T-helper 22 cell (primary cell): ENCODE measurements around the gene ZNF311.

Experiments used
- DNase-seq: peaks from one replicate; pipeline ENCODE4 v3.0.0-alpha.2; 2020; ENCODE audit warnings: low read depth

The ZNF311 gene

DNA sequence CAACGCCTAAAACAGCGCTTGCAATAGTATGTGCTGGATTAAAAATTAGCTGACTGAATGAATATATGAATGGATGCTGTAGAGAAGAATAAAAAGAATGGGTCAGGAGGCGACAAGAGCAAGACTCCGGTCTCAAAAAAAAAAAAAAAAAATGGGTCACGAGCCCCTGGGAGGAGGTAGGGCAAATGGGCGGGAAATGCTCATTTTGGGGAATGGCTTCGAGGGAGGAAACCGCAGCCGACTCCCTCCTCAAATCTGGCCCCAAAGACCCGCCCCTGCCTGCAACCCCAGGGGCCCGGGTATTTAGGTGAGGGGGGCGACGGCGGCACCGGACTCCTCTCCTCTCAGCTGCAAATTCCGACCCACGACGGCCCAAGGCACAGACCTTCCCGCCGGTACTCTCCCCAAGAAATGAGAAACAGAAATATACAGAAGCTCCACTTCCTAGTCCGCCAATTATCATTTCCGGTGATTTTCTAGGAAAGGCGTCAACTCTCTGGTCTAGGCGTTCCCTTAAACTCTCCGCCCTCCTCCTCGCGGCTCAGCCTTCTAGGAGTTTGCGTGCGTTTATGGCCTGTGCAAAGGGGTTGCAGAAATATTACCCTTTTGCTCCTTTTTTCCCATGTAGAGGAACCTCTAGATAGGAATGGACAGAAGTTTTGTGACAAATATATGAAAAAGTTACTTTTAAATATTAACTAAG lies at the start of gene ZNF311:
TSS of gene ZNF311 (minus strand) at position 133 of the 703 bp plus-strand sequence. CDS start 1,361 bp downstream, outside the sequence.
- no peak for DNase-seq

DNA sequence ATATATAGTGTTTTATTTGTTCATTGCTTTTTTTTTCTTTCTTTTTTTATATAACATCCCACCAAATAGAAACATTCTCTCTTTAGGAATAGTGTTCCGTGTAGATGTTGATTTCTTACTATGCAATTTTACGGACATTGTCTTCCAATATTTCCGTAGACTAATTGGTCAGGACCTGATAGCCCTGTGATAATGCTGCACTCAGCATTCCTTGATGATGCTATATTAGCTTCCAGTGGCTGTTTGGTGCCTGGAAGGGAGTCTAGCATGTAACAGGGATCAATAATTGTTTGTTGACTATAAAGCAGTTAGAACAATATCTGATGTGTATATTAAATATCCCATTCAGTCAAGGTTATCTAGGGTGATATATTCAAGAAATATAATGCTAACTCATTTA lies 46.6 kb upstream of the ZNF311 start:
- DNase-seq = no peak

DNA sequence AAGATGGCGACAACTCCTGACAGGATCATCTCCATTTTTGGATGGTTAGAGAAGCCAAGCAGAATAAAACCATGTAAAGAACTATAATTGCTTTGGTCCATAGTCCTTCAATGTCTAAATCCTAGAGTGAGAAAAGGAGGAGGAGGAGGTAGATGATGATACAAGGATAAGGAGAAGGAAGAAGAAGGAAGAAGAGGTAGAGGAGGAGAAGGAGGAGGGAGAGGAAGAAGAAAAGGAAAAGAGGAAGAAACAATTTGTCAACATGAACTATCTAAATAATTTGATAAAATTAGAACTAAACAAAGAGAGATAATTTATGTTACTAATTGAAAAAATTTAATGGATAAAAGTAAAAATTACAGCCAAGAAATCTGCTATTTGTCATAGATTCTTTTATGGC lies 40.0 kb upstream of the ZNF311 start, which contains the start of gene OR2W1:
TSS of gene OR2W1 (minus strand) at position 101 of the 400 bp plus-strand sequence. CDS start at position 101, 0 bp downstream.
- DNase-seq = no peak

DNA sequence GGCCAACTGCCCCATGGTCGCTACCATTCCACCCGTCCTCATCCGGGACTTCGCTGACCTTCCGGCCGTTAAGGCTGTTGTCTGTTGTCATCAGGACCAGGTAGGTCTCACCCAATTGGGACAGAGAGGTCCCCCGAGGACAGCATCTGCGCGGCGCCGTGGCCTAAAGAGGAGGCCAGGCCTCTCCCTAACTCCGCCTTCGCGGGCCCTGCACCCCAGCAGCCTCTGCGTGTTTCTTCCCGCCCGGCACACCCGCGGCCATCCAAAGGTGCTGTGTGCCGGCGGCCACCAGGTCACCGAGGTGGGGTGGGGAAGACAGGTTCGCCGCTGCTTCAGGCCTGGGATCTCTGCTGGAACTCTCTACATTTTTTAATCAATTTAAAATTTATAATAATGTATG lies 30.8 kb upstream of the ZNF311 start:
- no peak for DNase-seq

DNA sequence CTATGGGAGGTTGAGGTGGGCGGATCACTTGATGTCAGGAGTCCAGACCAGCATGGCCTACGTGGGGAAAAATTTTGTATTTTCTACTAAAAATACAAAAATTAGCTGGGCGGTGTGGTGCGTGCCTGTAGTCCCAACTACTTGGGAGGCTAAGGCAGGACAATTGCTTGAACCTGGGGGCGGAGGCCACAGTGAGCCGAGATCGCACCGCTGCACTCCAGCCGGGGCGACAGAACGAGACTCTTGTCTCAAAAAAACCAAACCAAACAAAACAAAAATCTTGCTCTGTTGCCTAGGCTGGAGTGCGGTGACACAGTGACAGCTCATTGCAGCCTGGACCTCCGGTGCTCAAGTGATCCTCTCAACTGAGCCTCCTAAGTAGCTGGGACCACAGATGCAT lies 23.7 kb upstream of the ZNF311 start:
- DNase-seq = no peak

DNA sequence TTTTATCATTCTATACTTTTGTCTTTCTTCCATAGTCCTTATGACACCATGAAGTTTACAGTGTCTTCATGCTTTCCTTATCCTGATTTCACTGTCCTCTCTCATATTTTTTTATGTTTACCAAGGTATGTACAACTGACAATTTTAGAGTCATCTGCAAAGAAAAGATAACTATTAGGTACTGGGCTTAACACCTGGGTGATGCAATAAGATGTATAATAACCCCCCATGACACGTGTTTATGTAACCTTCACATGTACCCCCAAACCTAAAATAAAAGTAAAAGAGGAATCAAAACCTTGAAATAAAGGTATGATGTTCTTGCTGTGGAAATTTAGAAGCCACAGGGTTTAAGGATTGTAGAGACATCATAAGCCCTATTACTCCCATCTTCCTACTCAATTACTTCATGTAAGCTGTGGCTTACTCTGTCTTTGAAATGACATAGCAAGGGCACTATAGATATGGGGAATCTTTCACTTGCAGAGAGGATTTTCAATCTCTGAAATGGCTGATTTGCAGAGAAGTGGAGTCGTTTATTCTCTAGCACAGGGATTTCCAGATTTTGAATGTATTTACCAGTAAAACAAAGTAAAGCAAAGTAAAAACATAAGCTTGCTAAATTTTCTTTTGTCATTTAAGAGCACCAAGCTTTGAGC lies 20.9 kb upstream of the ZNF311 start:
- DNase-seq = no peak

DNA sequence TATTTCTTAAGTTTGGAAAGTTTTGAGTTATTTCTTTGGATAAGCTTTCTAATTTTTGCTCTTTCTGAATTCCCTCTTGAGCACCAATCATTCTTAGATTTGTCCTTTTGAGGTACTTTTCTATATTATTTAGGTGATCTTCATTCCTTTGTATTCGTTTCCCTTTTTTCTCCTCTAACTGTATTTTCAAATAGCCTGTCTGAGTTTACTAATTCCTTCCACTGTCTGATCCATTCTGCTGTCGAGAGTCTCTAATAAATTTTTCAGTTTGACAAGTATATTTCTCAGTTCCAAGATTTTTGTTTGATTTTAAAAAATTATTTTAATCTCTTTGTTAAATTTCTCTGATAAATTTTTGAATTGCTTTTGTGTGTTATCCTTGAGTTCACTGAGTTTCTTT lies 16.3 kb upstream of the ZNF311 start:
- DNase-seq = no peak

DNA sequence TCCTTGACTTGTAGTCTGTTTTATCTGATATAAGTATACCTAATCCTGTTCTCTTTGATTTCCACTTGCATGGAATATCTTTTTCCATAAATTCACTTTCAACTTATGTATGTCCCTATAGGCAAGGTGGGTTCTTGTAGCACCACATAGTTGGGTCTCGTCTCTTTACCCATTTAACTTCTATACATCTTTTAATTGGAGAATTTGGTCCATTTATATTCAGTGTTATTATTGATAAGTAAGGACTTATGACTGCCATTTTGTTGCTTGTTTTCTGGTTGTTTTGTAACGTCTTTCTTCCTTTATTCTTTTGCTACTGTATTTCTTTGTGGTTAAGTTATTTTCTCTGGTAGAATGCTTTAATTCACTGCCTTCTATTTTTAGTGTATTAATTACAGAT lies 14.5 kb upstream of the ZNF311 start:
- DNase-seq = no peak

DNA sequence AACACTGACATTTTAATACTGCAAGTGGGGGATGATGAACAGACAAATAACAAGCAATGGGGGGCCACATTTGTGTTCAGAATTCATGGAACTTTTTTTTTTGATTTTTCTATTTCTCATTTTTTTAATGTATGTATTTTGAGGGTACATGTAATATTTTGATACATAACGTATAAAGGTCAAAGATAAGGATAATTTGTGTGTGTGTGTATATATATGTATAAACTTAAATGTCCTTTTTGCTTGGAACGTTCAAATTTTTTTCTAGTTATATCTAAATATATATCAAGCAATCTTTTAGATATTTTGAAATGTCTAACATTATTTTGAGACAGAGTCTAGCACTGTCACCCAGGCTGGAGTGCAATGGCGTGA lies 12.3 kb upstream of the ZNF311 start:
- DNase-seq = no peak

DNA sequence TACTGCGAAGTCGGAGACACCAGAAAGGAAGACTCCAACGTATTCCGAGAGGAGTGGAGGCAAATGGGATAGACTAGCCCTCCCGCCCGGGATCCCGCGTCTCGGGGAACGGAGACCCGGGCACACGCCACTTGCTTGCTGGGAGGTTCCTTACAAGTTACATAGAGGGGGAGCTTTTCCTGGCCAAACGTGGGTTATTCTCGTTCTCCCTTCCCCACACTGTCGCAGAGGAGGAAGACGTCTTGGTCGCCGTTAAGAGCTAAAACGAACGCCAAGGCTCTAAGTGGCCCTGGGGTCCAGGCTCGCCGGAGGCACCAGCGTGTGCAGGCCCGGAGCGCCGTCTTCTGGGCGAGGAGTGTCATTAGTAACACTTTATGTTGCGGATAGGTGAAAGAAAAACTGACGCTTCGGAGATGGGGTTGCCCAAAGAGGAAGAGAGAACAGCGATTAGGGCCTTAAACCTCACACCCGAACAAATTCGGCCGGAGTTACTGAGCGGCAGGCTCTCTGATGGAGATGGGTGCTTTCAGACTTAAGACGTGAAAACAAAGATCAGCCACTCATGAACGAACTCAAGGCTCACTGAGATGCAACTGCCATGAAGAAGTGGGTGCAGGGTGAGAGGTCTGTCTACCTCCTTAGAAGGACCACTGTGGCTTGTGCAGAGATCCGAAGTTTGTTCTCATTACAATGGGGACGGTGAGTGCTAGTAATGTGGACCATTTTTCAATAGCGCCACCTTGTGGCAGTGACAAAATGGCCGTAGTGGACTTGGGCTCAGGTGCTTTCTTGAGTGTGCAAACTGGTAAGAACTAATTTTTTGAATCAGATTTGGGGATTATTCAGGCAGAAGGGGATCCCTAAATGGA lies 11.7 kb upstream of the ZNF311 start:
- DNase-seq = peak; percentile 49

DNA sequence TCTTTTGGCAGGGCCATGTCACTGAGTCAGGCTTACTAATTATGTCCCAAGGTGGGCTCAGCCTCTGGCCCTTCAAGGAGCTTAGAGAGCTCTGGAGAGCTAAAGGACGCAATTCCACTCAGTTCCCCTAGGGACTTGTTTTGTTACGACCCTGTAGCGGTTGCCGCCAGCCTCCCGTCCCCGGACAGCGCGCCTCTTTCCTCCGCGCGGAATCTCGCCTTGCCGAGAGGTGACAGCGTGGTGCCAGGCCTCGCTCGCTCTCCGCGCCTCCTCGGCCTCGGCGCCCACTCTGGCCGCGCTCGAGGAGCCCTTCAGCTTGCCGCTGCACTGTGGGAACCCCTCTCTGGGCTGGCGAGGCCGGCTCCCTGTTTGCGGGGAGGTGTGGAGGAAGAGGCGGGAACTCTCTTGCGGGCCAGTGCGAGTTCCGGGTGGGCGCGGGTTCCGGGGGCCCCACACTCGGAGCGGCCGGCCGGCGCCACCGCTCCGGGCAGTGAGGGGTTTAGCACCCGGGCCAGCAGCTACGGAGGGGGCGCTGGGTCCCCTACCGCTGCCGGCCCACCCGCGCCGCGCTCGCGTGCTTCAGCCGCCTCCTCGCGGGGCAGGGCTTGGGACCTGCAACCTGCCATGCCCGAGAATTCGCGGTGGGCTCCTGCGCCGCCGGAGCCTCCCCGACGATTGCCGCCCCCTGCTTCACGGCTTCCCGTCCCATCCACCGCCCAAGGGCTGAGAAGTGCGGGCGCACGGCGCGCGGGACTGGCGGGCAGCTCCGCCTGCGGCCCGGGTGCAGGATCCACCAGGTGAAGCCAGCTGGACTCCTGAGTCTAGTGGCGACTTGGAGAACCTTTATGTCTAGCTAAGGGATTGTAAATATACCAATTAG lies 9.9 kb upstream of the ZNF311 start:
- DNase-seq = no peak

DNA sequence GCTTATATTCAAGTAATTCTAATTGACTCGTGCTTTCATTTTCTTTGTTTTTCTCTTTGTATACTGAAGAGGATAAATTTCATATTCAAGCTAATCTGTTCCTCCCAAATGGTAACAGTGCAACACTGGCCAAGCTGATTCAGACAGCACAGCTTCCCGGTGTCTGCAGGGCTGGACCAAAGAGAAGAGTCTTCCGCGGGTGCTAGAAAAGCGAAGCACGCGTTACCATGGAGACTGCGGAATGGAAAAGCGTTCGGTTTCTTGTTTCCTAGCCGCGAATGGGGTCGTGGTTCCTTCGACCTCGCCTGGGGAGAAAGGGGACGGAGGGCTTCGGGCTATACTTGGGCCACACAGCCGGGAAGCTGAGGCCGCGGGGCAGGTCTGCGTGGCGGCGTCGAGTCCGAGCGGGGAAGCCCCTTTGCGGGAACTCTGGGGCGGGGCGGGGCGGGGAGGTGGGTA lies 6.2 kb upstream of the ZNF311 start:
- DNase-seq = no peak

DNA sequence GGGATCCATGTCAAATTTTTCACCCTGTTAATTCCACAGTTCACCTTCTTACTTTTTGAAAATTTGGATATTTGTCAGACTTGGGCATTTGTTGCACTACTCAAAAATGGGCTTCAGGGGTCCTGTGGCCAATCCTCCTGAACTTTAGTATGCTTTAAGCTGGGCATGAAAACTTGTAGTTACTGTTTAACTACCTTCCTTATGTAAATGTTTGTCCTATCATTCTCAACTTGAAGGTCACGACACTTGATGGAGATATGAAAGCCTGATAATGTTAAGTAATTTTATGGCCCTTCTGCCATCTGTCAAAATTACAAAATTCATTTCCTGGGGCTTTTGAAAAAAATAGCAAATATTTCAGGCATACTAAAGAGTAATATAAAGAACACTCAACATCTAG lies 4.2 kb upstream of the ZNF311 start:
- DNase-seq = no peak

DNA sequence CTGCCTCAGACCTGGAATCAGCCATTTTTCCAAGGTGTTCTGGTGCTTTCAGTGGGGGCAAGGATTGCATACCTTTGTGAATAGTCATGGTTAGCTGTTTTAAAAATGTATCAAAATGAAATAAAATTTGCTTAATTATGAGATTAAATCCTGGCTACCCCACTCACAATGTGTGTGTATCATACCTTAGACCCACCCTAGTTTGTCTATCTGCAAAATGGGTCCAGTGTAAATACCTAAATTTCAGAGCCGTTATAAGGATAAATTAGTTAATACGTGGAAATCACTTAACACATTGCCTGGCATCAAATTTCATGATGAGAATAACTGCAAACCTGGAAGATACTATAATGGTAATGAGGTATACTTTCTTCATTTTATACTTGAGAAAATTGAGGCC lies 3.0 kb upstream of the ZNF311 start:
- DNase-seq = no peak

DNA sequence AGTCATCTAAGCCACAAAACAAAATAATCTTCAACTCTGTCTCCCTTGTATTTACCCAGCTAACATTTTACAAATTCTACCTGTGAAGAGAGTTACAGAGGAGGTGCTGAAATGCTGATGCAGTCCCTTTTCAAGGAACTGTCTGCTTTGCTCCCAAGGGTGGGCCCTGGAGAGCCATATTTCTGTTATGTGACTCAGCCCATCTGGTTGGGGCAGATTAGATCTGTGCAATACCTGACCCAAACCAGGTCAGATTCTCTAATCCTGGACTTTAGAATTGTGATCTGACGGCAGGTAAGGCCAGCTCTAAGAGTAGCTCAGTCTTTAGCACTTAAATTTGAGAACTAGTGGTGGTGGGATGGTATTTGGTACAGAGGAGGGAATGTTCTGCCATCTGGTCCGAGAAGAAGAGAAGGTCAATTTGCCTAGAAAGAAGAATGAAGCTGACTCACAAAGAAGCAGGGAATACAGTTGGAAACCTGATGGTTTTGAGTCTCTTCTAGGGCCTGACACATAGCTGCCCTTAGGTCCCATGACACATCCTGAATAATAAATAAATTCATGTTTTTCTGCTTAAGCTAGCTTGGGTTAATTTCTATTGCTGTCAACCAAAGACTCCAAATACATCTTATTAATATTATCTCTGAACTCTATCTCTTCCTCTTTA lies 8.1 kb downstream of the ZNF311 start:
- DNase-seq = no peak

DNA sequence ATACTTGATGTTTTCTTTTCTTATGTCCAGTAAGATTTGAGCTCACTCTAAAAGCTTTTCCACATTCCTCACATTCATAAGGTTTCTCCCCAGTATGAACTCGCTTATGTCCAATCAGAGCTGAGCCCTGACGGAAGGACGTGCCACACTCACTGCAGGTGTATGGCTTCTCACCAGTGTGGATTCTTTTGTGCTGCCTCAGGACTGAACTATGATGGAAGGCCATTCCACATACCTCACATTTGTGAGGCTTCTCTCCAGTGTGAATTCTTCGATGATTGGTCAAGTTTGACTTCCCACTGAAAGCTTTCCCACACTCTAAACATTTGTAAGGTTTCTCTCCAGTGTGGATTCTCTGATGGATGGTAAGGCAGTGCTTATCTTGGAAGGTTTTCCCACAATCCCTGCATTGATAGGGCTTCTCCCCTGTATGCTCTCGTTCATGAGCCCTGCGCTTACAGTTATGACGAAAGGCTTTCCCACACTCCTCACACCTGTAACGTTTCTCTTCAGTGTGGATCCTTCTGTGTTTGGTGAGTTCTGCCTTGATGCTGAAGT lies 9.9 kb downstream of the ZNF311 start:
- DNase-seq = no peak

DNA sequence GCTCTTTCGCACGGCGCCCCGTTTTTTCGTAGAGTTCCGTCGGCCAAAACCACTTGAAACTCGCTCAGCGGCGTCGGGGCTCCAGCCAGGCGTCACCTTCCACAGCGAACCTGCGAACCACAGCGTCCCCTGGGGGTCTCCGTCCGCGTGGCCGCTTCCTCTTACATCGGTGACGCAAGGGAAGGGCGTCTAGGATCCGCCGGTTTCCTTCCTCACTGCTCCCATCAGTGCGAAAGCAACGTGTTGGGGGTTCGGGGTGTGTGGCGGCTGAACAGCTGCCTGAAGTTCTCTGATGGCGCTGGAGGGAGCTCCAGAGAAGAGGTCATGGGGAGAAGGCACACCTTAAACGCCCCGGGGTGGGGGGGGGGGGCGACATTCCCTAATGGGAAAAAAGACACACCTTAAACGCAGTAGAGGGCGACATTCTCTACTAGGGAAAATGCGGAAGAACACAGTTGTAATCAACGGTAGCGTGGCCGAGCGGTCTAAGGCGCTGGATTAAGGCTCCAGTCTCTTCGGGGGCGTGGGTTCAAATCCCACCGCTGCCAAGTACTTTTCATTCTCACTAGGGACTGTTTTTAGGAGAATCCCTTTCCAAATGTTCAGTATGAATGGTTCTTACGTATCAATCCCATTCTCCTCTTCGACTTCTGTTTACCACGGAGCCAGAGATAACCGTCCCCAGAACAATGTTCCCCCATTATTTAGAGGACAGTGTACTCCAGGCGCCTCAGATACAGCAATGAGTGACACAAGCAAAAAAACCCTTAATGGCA lies 16.4 kb downstream of the ZNF311 start:
- peak; percentile 45 for DNase-seq

DNA sequence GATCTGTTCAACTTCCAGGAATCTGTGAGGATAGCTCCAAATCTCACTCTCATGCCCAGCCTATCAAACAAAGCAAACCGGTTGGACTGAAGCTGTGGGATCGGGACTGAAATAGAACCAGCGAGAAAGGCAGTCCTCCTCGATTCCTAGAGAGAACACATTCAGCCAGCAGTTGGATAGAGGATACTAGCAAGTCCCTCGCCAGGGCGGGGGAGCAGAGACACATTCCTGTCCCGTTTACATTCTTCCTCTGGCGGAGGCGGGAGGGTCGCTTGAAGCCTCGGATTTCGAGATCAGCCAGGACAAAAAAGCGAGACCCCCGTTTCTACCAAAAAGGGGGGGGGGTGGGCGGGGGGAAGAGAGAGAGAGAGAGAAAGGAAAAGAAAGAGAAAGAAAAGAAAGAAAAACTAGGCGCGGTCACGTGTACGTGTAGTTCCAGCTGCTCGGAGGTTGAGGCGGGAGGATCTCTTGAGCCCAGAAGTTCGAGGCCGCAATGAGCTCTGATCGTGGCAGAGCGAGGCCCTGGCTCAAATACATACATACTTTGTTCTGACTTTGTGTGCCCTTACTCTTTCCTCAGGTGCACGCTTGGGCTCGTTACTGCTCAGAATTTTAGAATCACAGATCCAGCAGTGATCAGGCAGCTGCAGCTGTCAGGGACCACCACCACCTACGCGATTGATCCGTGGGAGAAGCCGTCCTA lies 19.5 kb downstream of the ZNF311 start:
- no peak for DNase-seq

DNA sequence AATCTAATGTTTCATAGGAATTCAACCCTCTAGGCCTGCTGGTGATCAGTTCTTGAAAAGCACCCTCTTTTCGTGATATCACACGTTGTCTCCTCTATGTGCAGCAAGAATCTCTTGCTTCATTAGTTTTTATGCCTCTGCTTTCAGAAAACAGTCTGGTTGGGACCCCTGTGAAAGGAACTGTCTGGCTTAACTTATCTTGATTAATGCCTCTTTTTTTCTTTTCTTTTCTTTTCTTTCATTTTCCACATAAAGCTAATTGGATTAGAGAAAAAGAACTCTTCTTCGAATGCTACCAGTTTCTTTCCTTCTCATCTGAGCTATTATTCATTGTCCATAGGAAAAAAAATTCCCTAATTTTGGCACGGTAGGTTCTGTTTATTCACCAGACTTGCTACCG lies 21.3 kb downstream of the ZNF311 start:
- DNase-seq = no peak
